Measurements from ENCODE around the gene THUMPD3.

THUMPD3 gene

GRCh38 chr3:9397906-9398699, 35.2 kb downstream of the THUMPD3 start:
- DNase-seq = no peak

- no peak for DNase-seq
Observed at GRCh38 chr3:9398700-9399336, 36.0 kb downstream of the THUMPD3 start.

GRCh38 chr3:9399337-9399703, 36.5 kb downstream of the THUMPD3 start:
- DNase-seq = no peak

- DNase-seq = peak; percentile 69 to 70
Observed at GRCh38 chr3:9399746-9400145, 36.9 kb downstream of the THUMPD3 start.

- peak; percentile 3 to 14 for DNase-seq
Observed at GRCh38 chr3:9400616-9401015, 37.8 kb downstream of the THUMPD3 start.

- DNase-seq = no peak
Observed at GRCh38 chr3:9401986-9402385, 39.1 kb downstream of the THUMPD3 start.

GRCh38 chr3:9402410-9403228, 39.8 kb downstream of the THUMPD3 start:
- peak; percentile 20 to 61 for DNase-seq

GRCh38 chr3:9403463-9403862, 40.6 kb downstream of the THUMPD3 start:
- DNase-seq = no peak

- DNase-seq = peak; percentile 14 to 53
Observed at GRCh38 chr3:9404680-9405079, 41.8 kb downstream of the THUMPD3 start.

- DNase-seq = no peak
Observed at GRCh38 chr3:9405756-9406155, 42.9 kb downstream of the THUMPD3 start.

GRCh38 chr3:9406856-9407626, 44.2 kb downstream of the THUMPD3 start:
- DNase-seq = no peak

GRCh38 chr3:9408061-9408460, 45.2 kb downstream of the THUMPD3 start:
- DNase-seq = no peak

- no peak for DNase-seq
Observed at GRCh38 chr3:9408546-9408945, 45.7 kb downstream of the THUMPD3 start.

GRCh38 chr3:9409981-9410854, 47.4 kb downstream of the THUMPD3 start:
- DNase-seq = no peak

- no peak for DNase-seq
Observed at GRCh38 chr3:9411302-9411701, 48.4 kb downstream of the THUMPD3 start.

GRCh38 chr3:9412293-9412692, 49.4 kb downstream of the THUMPD3 start:
- no peak for DNase-seq

- no peak for DNase-seq
Observed at GRCh38 chr3:9414826-9415225, 52.0 kb downstream of the THUMPD3 start.

GRCh38 chr3:9415485-9416138, 52.8 kb downstream of the THUMPD3 start:
- DNase-seq = no peak

GRCh38 chr3:9416139-9416780, 53.4 kb downstream of the THUMPD3 start:
- no peak for DNase-seq

GRCh38 chr3:9420850-9421549, 58.1 kb downstream of the THUMPD3 start:
- no peak for DNase-seq
